Mesenchymal stem cell (in vitro differentiated cells and primary cell): ENCODE measurements around the gene FOXD3.

Experiments
- DNase-seq: peaks from one replicate; pipeline ENCODE4 v3.0.0-alpha.2; 2013
- H2AFZ ChIP-seq: one replicate; pipeline ENCODE4 v1.6.1; 2013; ENCODE audit warnings: low read depth, mild to moderate bottlenecking, control low read depth, inconsistent platforms, low read length, moderate library complexity
- H2AK5ac ChIP-seq: 2 replicates; pipeline ENCODE4 v1.6.1; 2013; ENCODE audit warnings: low read length, moderate library complexity, mild to moderate bottlenecking, inconsistent platforms; ENCODE audit not compliant: severe bottlenecking
- H2BK120ac ChIP-seq: one replicate; pipeline ENCODE4 v1.6.1; 2013; ENCODE audit warnings: low read depth, mild to moderate bottlenecking, inconsistent platforms, low read length, moderate library complexity
- H2BK12ac ChIP-seq, 2 experiments: one replicate each; pipeline ENCODE4 v1.6.1; 2013; ENCODE audit warnings: inconsistent platforms in 2 of 2, low read length in 2 of 2, mild to moderate bottlenecking in 2 of 2, moderate library complexity in 2 of 2, control low read depth in 1 of 2
- H2BK15ac ChIP-seq: one replicate; pipeline ENCODE4 v1.6.1; 2013; ENCODE audit warnings: mild to moderate bottlenecking, low read depth, inconsistent platforms; ENCODE audit not compliant: poor library complexity, severe bottlenecking
- H2BK5ac ChIP-seq: 2 replicates; pipeline ENCODE4 v1.6.1; 2013; ENCODE audit warnings: low read depth, mild to moderate bottlenecking, low read length, control low read depth, inconsistent platforms; ENCODE audit not compliant: poor library complexity, severe bottlenecking
- H3K14ac ChIP-seq, 2 experiments: one replicate each; pipeline ENCODE4 v1.6.1; 2013; ENCODE audit warnings: inconsistent platforms in 2 of 2, low read length in 2 of 2, control low read depth in 1 of 2, mild to moderate bottlenecking in 1 of 2, moderate library complexity in 1 of 2
- H3K18ac ChIP-seq, 2 experiments: one replicate each; pipeline ENCODE4 v1.6.1; 2013; ENCODE audit warnings: inconsistent platforms in 2 of 2, low read length in 2 of 2, control low read depth in 1 of 2, low read depth in 1 of 2, mild to moderate bottlenecking in 1 of 2
- H3K23ac ChIP-seq, 2 experiments: one replicate each; pipeline ENCODE4 v1.6.1; 2013; ENCODE audit warnings: inconsistent platforms in 2 of 2, low read length in 2 of 2, mild to moderate bottlenecking in 2 of 2, moderate library complexity in 2 of 2, control low read depth in 1 of 2
- H3K27ac ChIP-seq: 2 replicates; pipeline ENCODE4 v1.5.1; 2013; ENCODE audit warnings: mild to moderate bottlenecking, moderate library complexity, low read length, control low read depth, inconsistent platforms; ENCODE audit not compliant: poor library complexity, severe bottlenecking
- H3K27me3 ChIP-seq, 2 experiments: 2 replicates each; pipeline versions ENCODE4 v1.6.1 to v1.7.0; 2013; ENCODE audit warnings: low read length in 2 of 2, mild to moderate bottlenecking in 2 of 2, moderate library complexity in 2 of 2, control low read depth in 1 of 2, inconsistent platforms in 1 of 2; ENCODE audit not compliant: control insufficient read depth in 1 of 2, insufficient read depth in 1 of 2
- H3K36me3 ChIP-seq, 2 experiments: 2 replicates each; pipeline versions ENCODE4 v1.6.1 to v1.7.0; 2013; ENCODE audit warnings: low read length in 2 of 2, control low read depth in 1 of 2, inconsistent platforms in 1 of 2, low read depth in 1 of 2, mild to moderate bottlenecking in 1 of 2; ENCODE audit not compliant: insufficient read depth in 2 of 2, control insufficient read depth in 1 of 2
- H3K4ac ChIP-seq, 2 experiments: one replicate each; pipeline ENCODE4 v1.6.1; 2013; ENCODE audit warnings: inconsistent platforms in 2 of 2, low read length in 2 of 2, mild to moderate bottlenecking in 2 of 2, moderate library complexity in 2 of 2, control low read depth in 1 of 2, low read depth in 1 of 2
- H3K4me1 ChIP-seq: 2 replicates; pipeline ENCODE4 v1.6.1; 2013; ENCODE audit warnings: low read depth, low read length, control low read depth; ENCODE audit not compliant: control insufficient read depth, insufficient read depth
- H3K4me2 ChIP-seq: 2 replicates; pipeline ENCODE4 v1.6.1; 2013; ENCODE audit warnings: low read length, mild to moderate bottlenecking, inconsistent platforms; ENCODE audit not compliant: poor library complexity, severe bottlenecking
- H3K4me3 ChIP-seq, 2 experiments: 2 replicates each; pipeline versions ENCODE4 v1.5.1 to v1.7.0; 2013; ENCODE audit warnings: low read length in 2 of 2, mild to moderate bottlenecking in 2 of 2, control low read depth in 1 of 2, low read depth in 1 of 2; ENCODE audit not compliant: insufficient read depth in 1 of 2
- H3K79me1 ChIP-seq: replicated peaks from 2 replicates; pipeline ENCODE4 v1.6.1; 2013; ENCODE audit warnings: mild to moderate bottlenecking, control low read depth, low read length, inconsistent platforms; ENCODE audit not compliant: poor library complexity, severe bottlenecking
- H3K9ac ChIP-seq: 2 replicates; pipeline ENCODE4 v1.7.0; 2013; ENCODE audit warnings: mild to moderate bottlenecking, low read length, moderate library complexity
- H3K9me3 ChIP-seq: 2 replicates; pipeline ENCODE4 v1.7.0; 2013; ENCODE audit warnings: mild to moderate bottlenecking, low read length; ENCODE audit not compliant: control insufficient read depth
- H4K8ac ChIP-seq: one replicate; pipeline ENCODE4 v1.6.1; 2013; ENCODE audit warnings: inconsistent platforms, mild to moderate bottlenecking, low read length, moderate library complexity
- H4K91ac ChIP-seq: one replicate; pipeline ENCODE4 v1.6.1; 2013; ENCODE audit warnings: mild to moderate bottlenecking, low read length, inconsistent platforms
- WGBS: methylation state at CpG from one replicate; pipeline ENCODE4 v1.1.7; 2013; ENCODE audit warnings: mixed read lengths; 5-methylcytosine and 5-hydroxymethylcytosine counted together

Gene FOXD3

GRCh38 chr1:63276624-63277023, 45.7 kb upstream of the FOXD3 start:
- Histone ChIP-seq H4K91ac (no peak overlapping the region), H2BK5ac (no peak overlapping the region), H3K23ac (no peak overlapping the region), H3K9ac (no peak overlapping the region), H3K4me2 (no peak overlapping the region), H2BK12ac (no peak overlapping the region), H4K8ac (no peak overlapping the region), H2AK5ac (no peak overlapping the region), H2BK15ac (no peak overlapping the region), H3K27me3 (peaks cover 5 to 6% of the 10 kb centered on the region in 2 experiments), H3K14ac (no peak overlapping the region), H3K18ac (no peak overlapping the region), H3K9me3 (no peaks in the 10 kb centered on the region), H3K4me3 (no peak overlapping the region), H3K4me1 (no peaks in the 10 kb centered on the region), H2BK120ac (no peak overlapping the region), H3K4ac (no peak overlapping the region), H2AFZ (no peak overlapping the region), H3K36me3 (no peaks in the 10 kb centered on the region), H3K79me1 (no peaks in the 10 kb centered on the region), H3K27ac (no peak overlapping the region)
- DNase-seq, result no peak
- WGBS, result 62% methylated on average over 4 of the region's 8 CpGs

- no peaks in the 10 kb centered on the region for H3K9me3 ChIP-seq
- H3K14ac ChIP-seq, result no peak overlapping the region
- H4K91ac ChIP-seq, result no peak overlapping the region
- no peak overlapping the region for H3K18ac ChIP-seq
- H3K4me1 ChIP-seq, result no peaks in the 10 kb centered on the region
- H3K23ac ChIP-seq, result no peak overlapping the region
- peak overlapping the region; percentile 14 for H2AFZ ChIP-seq
- no peak overlapping the region for H3K4me2 ChIP-seq
- H2BK120ac ChIP-seq, result no peak overlapping the region
- H3K4me3 ChIP-seq, result no peak overlapping the region
- no peak overlapping the region for H2AK5ac ChIP-seq
- no peak for DNase-seq
- no peak overlapping the region for H2BK5ac ChIP-seq
- no peak overlapping the region for H3K9ac ChIP-seq
- H3K27me3 ChIP-seq, result peaks cover 5 to 6% of the 10 kb centered on the region in 2 experiments
- no peaks in the 10 kb centered on the region for H3K36me3 ChIP-seq
- no peak overlapping the region for H3K27ac ChIP-seq
- no peak overlapping the region for H3K4ac ChIP-seq
- H2BK15ac ChIP-seq, result no peak overlapping the region
- WGBS, result 62% methylated on average over 3 of the region's 3 CpGs
- no peak overlapping the region for H2BK12ac ChIP-seq
- H4K8ac ChIP-seq, result no peak overlapping the region
- no peaks in the 10 kb centered on the region for H3K79me1 ChIP-seq
Measured at GRCh38 chr1:63277195-63278192, 44.9 kb upstream of the FOXD3 start.

GRCh38 chr1:63281753-63282152, 40.6 kb upstream of the FOXD3 start:
- Histone ChIP-seq H2BK15ac (no peak overlapping the region), H3K9me3 (no peaks in the 10 kb centered on the region), H2BK12ac (no peak overlapping the region), H3K4ac (no peak overlapping the region), H2AK5ac (no peak overlapping the region), H2BK120ac (no peak overlapping the region), H3K4me2 (no peak overlapping the region), H3K9ac (no peak overlapping the region), H3K4me3 (no peak overlapping the region), H3K27me3 (peaks cover 2 to 3% of the 10 kb centered on the region in 2 experiments), H3K79me1 (no peaks in the 10 kb centered on the region), H3K4me1 (no peaks in the 10 kb centered on the region), H2BK5ac (no peak overlapping the region), H2AFZ (no peak overlapping the region), H4K8ac (no peak overlapping the region), H3K18ac (no peak overlapping the region), H3K14ac (no peak overlapping the region), H3K27ac (no peak overlapping the region), H3K23ac (no peak overlapping the region), H4K91ac (no peak overlapping the region), H3K36me3 (no peaks in the 10 kb centered on the region)
- DNase-seq, result no peak
- WGBS, result 35% methylated on average over 1 of the region's 2 CpGs

- H3K23ac ChIP-seq, result no peak overlapping the region
- H3K4me1 ChIP-seq, result no peaks in the 10 kb centered on the region
- H3K27me3 ChIP-seq, result no peaks in the 10 kb centered on the region
- no peak overlapping the region for H3K18ac ChIP-seq
- no peaks in the 10 kb centered on the region for H3K79me1 ChIP-seq
- H2AK5ac ChIP-seq, result no peak overlapping the region
- no peaks in the 10 kb centered on the region for H3K36me3 ChIP-seq
- no peak for DNase-seq
- H2BK120ac ChIP-seq, result no peak overlapping the region
- no peak overlapping the region for H2AFZ ChIP-seq
- no peak overlapping the region for H3K14ac ChIP-seq
- no peak overlapping the region for H3K27ac ChIP-seq
- H4K91ac ChIP-seq, result no peak overlapping the region
- H2BK15ac ChIP-seq, result no peak overlapping the region
- peaks cover 14% of the 10 kb centered on the region for H3K9me3 ChIP-seq
- no peak overlapping the region for H2BK12ac ChIP-seq
- H3K9ac ChIP-seq, result no peak overlapping the region
- no peak overlapping the region for H3K4ac ChIP-seq
- H3K4me3 ChIP-seq, result no peak overlapping the region
- H2BK5ac ChIP-seq, result no peak overlapping the region
- no peak overlapping the region for H4K8ac ChIP-seq
- no peak overlapping the region for H3K4me2 ChIP-seq
Measured at GRCh38 chr1:63289135-63289534, 33.2 kb upstream of the FOXD3 start.
